ENCODE results near the gene SLC26A1.

Gene SLC26A1

DNA sequence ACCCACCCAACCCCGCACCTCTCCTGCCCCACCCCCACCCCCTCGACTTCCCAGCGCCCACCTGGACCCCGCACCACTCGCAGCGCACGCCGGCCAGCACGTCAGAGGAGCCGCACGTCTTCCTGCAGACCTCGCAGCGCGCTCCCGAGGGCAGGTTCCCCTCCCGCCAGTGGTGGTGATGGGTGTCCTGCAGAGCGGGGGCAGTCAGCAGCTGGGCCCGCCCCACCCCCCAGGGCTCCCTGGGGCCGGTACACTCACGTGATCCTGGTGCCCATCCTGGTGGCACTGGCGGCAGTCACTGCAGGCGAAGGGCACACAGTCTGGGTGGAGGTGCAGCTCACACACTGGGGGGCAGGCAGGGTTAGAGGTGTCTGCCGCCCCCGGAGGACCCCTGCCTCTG lies 25.0 kb downstream of the SLC26A1 start:
- no peaks in the 10 kb centered on the region; the same call in 1 of the 2 replicates for H3K36me3 ChIP-seq
- TF ChIP-seq, protein P1, sequence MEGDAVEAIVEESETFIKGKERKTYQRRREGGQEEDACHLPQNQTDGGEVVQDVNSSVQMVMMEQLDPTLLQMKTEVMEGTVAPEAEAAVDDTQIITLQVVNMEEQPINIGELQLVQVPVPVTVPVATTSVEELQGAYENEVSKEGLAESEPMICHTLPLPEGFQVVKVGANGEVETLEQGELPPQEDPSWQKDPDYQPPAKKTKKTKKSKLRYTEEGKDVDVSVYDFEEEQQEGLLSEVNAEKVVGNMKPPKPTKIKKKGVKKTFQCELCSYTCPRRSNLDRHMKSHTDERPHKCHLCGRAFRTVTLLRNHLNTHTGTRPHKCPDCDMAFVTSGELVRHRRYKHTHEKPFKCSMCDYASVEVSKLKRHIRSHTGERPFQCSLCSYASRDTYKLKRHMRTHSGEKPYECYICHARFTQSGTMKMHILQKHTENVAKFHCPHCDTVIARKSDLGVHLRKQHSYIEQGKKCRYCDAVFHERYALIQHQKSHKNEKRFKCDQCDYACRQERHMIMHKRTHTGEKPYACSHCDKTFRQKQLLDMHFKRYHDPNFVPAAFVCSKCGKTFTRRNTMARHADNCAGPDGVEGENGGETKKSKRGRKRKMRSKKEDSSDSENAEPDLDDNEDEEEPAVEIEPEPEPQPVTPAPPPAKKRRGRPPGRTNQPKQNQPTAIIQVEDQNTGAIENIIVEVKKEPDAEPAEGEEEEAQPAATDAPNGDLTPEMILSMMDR (IDR thresholded peaks at IDR 0.05; ENCODE audit: low read depth, low read length): no peak
- no peak for DNase-seq
- H3K4me3 ChIP-seq (ENCODE audit: low read depth, low read length): no peak overlapping the region
- H3K27ac ChIP-seq: no peak overlapping the region
- H3K27me3 ChIP-seq (ENCODE audit: insufficient read depth, low read depth, severe bottlenecking): no peaks in the 10 kb centered on the region
- H3K9me3 ChIP-seq (ENCODE audit: severe bottlenecking): no peaks in the 10 kb centered on the region

DNA sequence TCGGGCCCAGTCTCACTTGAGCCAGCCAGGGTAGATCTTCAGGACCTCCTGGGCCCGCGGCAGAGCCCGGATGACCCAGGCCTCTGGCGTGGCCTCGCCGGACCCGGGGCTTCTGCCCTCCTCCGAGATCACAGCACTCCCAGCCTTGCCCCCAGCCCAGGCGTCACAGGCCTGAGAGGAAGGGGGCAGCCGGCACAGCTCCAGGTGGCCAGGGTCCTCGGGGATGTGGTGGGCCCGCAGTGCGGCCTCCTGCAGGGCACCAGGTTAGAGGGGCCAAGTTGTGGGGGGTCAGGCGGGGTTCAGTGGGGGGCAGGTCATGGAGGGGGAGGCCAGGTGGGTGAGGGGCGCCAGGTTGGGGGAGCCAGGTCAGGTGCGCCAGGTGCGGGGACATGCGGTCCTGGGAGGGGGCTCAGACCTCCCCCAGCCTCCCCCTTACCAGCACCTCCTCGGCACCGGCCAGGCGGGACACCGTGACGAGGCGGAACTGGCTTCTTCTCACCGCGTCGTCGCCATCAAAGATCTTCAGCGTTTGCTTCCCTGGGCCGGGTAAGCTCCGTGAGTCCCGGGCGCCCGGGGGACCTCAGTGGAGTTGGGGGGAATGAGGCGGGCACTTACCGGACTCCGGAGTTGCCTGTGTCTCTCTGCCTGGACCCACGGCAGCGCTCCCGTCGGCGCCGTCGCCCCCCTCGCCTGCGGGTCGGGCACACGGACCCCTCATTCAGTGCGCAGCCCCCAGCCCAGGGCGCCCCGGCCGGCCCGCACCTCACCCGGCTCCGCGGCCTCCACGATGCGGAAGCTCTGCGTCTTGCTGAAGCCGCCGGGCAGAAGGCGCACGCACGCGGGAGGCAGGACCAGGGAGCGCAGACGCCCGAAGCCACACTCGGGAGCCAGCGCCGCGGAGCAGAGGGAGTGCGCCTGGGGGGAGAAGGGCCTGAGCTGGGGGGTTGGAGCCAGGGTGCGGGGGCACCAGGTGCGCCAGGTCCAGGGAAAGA lies 25.8 kb downstream of the SLC26A1 start:
- no peaks in the 10 kb centered on the region for H3K27me3 ChIP-seq (ENCODE audit: insufficient read depth, low read depth, severe bottlenecking)
- no peaks in the 10 kb centered on the region; the same call in 1 of the 2 replicates for H3K36me3 ChIP-seq
- no peak overlapping the region for H3K27ac ChIP-seq
- DNase-seq: no peak
- H3K9me3 ChIP-seq (ENCODE audit: severe bottlenecking): no peaks in the 10 kb centered on the region
- no peak overlapping the region for H3K4me3 ChIP-seq (ENCODE audit: low read depth, low read length)
- TF ChIP-seq, protein P1 (IDR thresholded peaks at IDR 0.05; ENCODE audit: low read depth, low read length): no peak

DNA sequence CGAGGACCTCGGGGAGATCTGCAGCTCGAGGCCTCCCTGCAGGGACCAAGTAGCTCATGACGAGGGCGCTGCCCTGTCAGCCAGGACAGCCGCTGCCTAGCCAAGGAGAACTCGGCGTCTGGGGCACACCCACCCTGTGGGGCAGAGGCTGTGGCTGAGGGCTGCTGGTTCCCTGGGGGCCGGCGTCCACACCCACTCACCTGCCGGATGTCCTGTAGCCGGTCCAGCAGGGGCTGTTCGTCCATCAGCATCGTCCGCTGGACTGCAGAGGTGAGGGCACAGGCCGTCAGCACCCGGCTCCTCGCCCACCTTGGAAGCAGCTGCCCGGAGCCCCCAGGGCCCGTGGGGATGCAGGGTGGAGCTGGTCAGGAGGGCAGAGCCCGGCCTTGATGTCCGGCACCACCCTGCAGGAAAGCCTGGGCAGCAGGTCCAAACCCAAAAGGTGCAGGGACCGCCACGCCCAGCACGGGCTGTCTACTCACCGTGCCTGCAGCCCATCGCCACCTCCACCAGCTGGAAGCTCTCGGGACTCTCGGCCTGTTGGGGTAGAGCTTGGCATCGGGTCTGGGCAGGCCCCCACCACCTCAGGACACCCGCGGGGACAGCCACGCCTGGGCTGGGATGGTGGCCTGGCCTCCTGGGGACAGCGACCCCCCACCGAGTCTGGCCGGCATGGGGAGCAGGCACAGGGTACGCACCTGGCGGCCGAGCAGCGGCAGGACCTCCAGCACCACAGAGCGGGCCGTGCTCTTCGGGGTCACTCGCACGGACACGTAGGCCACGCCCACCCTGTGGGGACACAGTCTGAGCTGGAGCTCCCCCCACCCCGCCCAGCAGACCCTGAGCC lies 26.7 kb downstream of the SLC26A1 start:
- Histone ChIP-seq H3K4me3 (ENCODE audit: low read depth, low read length) (no peak overlapping the region), H3K27me3 (ENCODE audit: insufficient read depth, low read depth, severe bottlenecking) (no peaks in the 10 kb centered on the region), H3K27ac (no peak overlapping the region), H3K9me3 (ENCODE audit: severe bottlenecking) (no peaks in the 10 kb centered on the region), H3K36me3 (peaks cover 7% of the 10 kb centered on the region; the same call in 1 of the 2 replicates)
- TF ChIP-seq, protein P1 (IDR thresholded peaks at IDR 0.05; ENCODE audit: low read depth, low read length): no peak
- DNase-seq: no peak

DNA sequence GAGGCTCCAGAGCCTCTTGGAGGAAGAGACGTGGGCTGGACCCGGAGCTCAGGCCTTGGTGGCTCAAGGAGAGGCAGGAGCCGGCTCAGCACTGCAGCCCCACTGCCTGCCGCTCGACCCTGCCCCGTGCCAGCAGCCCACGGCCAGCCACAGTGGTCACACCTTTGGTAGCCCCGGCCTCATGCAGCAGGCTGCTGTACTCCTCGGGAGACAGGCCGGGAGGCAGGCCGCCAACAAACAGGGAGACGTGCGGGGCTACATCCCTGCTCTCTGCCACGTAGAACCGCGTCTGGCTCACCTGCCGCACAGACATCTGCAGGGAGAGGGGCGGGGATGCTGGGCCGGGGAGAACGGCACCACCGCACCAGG lies 27.5 kb downstream of the SLC26A1 start:
- TF ChIP-seq, protein P1 (IDR thresholded peaks at IDR 0.05; ENCODE audit: low read depth, low read length): no peak
- H3K4me3 ChIP-seq (ENCODE audit: low read depth, low read length): no peak overlapping the region
- H3K27me3 ChIP-seq (ENCODE audit: insufficient read depth, low read depth, severe bottlenecking): no peaks in the 10 kb centered on the region
- no peaks in the 10 kb centered on the region for H3K9me3 ChIP-seq (ENCODE audit: severe bottlenecking)
- H3K36me3 ChIP-seq: peaks cover 9% of the 10 kb centered on the region; the same call in 1 of the 2 replicates
- no peak overlapping the region for H3K27ac ChIP-seq
- no peak for DNase-seq

DNA sequence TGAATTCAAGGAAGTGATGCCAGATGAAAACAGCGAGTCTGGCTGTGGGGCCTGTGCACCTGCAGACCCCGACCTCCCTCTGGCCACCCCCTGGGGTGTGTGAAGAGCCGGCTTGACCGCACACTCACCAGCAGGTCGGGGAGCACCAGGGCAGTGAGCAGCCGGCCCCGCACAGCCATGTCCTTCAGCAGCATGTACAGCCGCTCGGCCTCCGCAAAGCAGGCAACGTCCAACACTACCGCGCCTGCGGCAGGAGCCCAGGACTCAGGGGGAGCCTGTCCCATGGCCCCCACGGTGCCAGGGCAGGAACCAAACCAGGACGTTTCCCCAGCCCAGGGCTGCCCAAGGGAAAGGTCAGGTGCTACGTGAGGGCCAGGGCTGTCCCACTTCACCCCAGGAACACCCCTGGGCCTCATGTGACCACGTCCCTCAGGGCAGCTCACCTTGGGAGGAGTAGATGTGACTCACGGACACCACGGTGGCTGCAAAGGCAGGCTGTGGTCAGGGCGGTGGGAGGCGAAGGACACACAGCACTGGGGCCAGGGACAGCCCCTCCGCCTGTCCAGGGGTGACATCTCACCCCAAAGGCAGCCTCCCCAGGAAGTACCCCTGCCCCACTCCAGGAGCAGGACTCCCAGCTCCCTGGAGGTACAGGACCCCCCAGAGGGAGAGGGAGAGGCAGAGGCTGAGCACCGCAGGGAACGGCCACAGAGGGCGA lies 28.0 kb downstream of the SLC26A1 start:
- Histone ChIP-seq H3K27ac (no peak overlapping the region), H3K36me3 (peaks cover 9% of the 10 kb centered on the region; the same call in 1 of the 2 replicates), H3K9me3 (ENCODE audit: severe bottlenecking) (no peaks in the 10 kb centered on the region), H3K27me3 (ENCODE audit: insufficient read depth, low read depth, severe bottlenecking) (no peaks in the 10 kb centered on the region), H3K4me3 (ENCODE audit: low read depth, low read length) (no peak overlapping the region)
- no peak for DNase-seq
- TF ChIP-seq, protein P1 (IDR thresholded peaks at IDR 0.05; ENCODE audit: low read depth, low read length): no peak

Measured in WERI-Rb-1 (cell line).